BE2C (cell line): ENCODE results near the gene PFKFB4.

Experiments
- DNase-seq: peaks from one replicate; pipeline ENCODE4 v3.0.0-alpha.2; 2020
- H3K27me3 ChIP-seq: fragments of 250-450 bp; sonication (Bioruptor Pico); 2 replicates; pipeline ENCODE4 v1.5.1; 2020; ENCODE audit warnings: mild to moderate bottlenecking
- H3K36me3 ChIP-seq: fragments of 250-450 bp; sonication (Bioruptor Pico); 2 replicates; pipeline ENCODE4 v1.5.1; 2020; ENCODE audit warnings: mild to moderate bottlenecking
- H3K4me1 ChIP-seq: fragments of 250-450 bp; sonication (Bioruptor Pico); 2 replicates; pipeline ENCODE4 v1.5.1; 2020
- H3K4me3 ChIP-seq: 2 replicates; pipeline ENCODE4 v1.5.1; 2011; ENCODE audit warnings: low read depth, low read length
- H3K9me3 ChIP-seq: fragments of 250-450 bp; sonication (Bioruptor Pico); 2 replicates; pipeline ENCODE4 v1.5.1; 2020
- TF ChIP-seq, protein P1 (sequence below): IDR thresholded peaks from 2 replicates; pipeline ENCODE4 v1.5.1; 2012; ENCODE audit warnings: mild to moderate bottlenecking, low read depth, low read length

The PFKFB4 gene

DNA sequence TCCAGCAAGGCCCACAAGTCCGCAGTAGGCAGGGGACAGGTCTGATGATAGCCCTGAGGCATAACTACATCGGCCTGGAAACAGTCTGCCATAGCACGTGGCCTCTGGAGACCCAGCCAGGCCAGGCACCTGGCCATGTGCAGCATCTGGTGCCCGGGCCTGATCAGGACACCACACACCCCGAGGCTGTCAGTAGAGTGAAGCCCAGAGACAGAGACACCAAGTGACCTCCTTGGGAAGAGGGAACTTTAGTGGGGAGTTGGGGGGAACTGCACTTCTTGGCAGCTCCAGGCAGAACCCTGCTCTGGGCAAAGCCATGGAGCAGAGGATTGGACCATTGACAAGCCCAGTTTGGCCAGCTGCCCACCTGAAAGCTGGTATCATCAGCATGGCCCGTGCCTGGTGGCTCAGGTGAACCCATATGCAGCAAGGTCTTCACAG lies 53.9 kb downstream of the PFKFB4 start:
- H3K27me3 ChIP-seq, result no peaks in the 10 kb centered on the region
- H3K4me1 ChIP-seq, result peaks cover 4% of the 10 kb centered on the region
- TF ChIP-seq, protein P1, sequence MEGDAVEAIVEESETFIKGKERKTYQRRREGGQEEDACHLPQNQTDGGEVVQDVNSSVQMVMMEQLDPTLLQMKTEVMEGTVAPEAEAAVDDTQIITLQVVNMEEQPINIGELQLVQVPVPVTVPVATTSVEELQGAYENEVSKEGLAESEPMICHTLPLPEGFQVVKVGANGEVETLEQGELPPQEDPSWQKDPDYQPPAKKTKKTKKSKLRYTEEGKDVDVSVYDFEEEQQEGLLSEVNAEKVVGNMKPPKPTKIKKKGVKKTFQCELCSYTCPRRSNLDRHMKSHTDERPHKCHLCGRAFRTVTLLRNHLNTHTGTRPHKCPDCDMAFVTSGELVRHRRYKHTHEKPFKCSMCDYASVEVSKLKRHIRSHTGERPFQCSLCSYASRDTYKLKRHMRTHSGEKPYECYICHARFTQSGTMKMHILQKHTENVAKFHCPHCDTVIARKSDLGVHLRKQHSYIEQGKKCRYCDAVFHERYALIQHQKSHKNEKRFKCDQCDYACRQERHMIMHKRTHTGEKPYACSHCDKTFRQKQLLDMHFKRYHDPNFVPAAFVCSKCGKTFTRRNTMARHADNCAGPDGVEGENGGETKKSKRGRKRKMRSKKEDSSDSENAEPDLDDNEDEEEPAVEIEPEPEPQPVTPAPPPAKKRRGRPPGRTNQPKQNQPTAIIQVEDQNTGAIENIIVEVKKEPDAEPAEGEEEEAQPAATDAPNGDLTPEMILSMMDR, result no peak
- H3K36me3 ChIP-seq, result no peaks in the 10 kb centered on the region
- DNase-seq, result peak; percentile 68
- H3K9me3 ChIP-seq, result no peaks in the 10 kb centered on the region
- no peak overlapping the region for H3K4me3 ChIP-seq

DNA sequence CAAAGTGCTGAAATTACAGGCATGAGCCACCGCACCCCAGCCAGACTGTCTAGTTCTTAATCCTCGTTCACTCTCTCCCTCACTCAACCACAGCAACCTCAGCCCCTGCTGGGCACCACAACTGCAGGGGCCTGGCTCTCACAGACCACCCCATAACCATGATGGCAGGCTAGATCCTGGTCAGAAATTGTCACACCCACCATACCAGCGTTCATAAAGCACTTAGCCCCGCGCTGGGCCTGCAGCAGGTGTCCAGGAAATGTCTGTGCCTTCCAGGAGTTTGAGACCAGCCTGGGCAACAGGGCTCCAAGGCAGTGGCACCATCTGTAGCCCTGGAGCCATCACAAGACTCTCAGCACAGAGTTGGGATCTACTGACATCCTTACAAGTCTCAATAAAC lies 54.5 kb downstream of the PFKFB4 start:
- no peaks in the 10 kb centered on the region for H3K27me3 ChIP-seq
- no peak overlapping the region for H3K4me3 ChIP-seq
- H3K36me3 ChIP-seq, result no peaks in the 10 kb centered on the region
- DNase-seq, result no peak
- peaks cover 4% of the 10 kb centered on the region for H3K4me1 ChIP-seq
- H3K9me3 ChIP-seq, result no peaks in the 10 kb centered on the region
- TF ChIP-seq, protein P1, result no peak

DNA sequence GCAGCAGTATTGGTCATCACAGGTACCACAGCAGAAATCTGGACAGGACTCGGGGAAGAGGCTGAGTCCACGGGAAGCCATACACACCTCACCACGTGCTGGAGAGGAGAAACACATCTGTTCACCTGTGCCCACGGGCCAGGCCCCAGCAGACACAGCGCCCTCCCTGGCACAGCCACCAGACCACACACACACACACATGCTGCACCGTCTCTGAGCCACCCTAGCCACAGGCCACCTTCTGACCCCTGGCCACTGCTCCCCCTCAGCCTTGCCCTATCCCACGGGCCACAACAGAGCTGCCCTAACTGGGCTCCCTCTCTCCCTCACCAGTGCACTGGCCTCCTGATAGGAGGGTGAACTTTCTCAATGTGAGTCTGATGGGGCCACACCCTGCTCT lies 55.4 kb downstream of the PFKFB4 start:
- no peak for DNase-seq
- Histone ChIP-seq H3K36me3 (no peaks in the 10 kb centered on the region), H3K4me1 (peaks cover 4% of the 10 kb centered on the region)

DNA sequence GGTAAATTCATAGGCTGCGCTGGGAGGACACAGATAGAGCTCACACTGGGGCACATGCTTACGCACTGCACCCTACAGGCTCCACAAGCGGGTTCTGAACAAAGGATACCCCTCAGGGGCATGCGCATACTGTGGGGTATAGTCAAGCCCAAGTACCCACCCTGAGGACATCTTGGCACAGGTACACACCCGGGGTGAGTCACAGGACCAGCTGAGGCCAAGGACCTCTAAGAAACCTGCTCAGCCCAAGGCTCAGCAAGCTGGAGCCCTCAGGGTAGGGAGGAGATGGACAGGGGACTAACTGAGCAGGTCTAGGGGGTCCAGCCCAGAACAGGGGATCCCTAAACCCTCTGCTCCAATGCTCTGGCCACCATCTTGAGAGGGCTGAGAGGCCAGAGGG lies 55.9 kb downstream of the PFKFB4 start:
- Histone ChIP-seq H3K4me3 (no peak overlapping the region), H3K36me3 (no peaks in the 10 kb centered on the region), H3K4me1 (peaks cover 4% of the 10 kb centered on the region), H3K27me3 (no peaks in the 10 kb centered on the region), H3K9me3 (no peaks in the 10 kb centered on the region)
- DNase-seq, result no peak
- TF ChIP-seq, protein P1, result no peak

More for the DNA sequence above, 55.4 kb downstream of the PFKFB4 start:
- TF ChIP-seq, protein P1, result no peak
- H3K9me3 ChIP-seq, result no peaks in the 10 kb centered on the region
- no peaks in the 10 kb centered on the region for H3K27me3 ChIP-seq
- H3K4me3 ChIP-seq, result no peak overlapping the region

DNA sequence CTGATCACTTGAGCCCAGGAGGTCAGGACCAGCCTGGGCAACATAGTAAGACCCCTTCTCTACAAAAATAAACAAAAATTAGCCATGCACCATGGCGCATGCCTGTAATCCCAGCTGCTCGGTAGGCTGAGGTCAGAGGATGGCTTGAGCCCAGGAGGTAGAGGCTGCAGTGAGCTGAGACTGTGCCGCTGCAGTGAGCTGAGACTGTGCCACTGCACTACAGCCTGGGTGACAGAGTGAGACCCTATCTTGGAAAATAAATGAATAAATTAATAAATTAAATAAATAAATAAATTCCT lies 63.5 kb downstream of the PFKFB4 start:
- DNase-seq, result no peak
- H3K9me3 ChIP-seq, result no peaks in the 10 kb centered on the region
- TF ChIP-seq, protein P1, result no peak
- no peak overlapping the region for H3K4me3 ChIP-seq
- no peaks in the 10 kb centered on the region for H3K27me3 ChIP-seq
- no peaks in the 10 kb centered on the region for H3K4me1 ChIP-seq
- no peaks in the 10 kb centered on the region for H3K36me3 ChIP-seq

DNA sequence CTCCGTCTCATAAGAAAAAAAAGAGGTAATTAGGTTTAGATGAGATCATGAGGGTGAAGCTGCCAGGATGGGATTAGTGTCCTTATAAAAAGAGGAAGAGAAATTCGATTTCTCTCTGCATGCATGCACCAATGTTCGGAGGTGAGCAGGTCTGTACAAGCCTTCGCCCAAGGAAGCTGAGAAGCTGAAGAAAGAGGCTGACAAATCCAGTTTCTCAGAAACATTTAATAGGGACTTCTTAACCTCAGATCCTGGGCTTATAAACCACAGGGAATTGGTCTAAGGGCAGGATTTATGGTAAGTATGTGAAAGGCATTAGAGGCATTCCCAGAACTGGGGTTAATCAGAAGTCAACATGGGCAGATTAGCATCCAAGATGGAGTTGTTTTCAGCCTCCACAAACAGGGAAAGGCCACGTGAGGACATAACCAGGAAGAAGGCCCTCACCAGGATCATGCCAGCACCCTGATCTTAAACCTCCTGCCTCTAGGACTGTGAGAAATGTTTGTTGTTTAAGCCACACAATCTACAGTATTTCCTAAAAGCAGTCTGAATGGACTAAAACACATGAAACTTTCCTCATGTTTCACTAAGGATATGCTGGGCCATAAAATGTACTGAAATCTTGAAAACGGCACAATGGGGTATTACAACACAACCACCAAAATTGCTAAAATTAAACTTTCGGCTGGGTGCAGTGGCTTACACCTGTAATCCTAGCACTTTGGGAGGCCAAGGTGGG lies 64.0 kb downstream of the PFKFB4 start:
- Histone ChIP-seq H3K9me3 (no peaks in the 10 kb centered on the region), H3K4me3 (no peak overlapping the region), H3K4me1 (no peaks in the 10 kb centered on the region), H3K36me3 (no peaks in the 10 kb centered on the region), H3K27me3 (no peaks in the 10 kb centered on the region)
- no peak for DNase-seq
- TF ChIP-seq, protein P1, result no peak
